ENCODE results near the gene SPIN2B.

GRCh38 chrX:57103489-57103888 is 17.9 kb downstream of the SPIN2B start:
- TF ChIP-seq CTCF (IDR thresholded peaks at IDR 0.05; ENCODE audit: borderline replicate concordance, extremely low read depth, low read length, poor library complexity, severe bottlenecking), result no peak
- TF ChIP-seq EZH2 (IDR thresholded peaks at IDR 0.05; ENCODE audit: borderline replicate concordance, low read depth, low read length, severe bottlenecking), result no peak
